Heart left ventricle (tissue), 16 donors: ENCODE results near the gene KLF2. TPM values are rescaled to one million over a fixed set of nuclear protein-coding genes. Genes with fewer than 3 reads are reported as not detected.

ENCODE experiments used
- ATAC-seq, 4 donors: fragments of 200-7000 bp; cut with Tn5 transposase; one replicate each; pipeline ENCODE4 v1.9.1; 2020 to 2022; ENCODE audit warnings: moderate library complexity in 4 of 4, mild to moderate bottlenecking in 3 of 4, moderate number of reproducible peaks in 1 of 4
- DNase-seq, 5 donors: peaks; one replicate each; pipeline ENCODE4 v3.0.0-alpha.2; 2020
- H3K27ac ChIP-seq, 12 donors: fragments of 200-600 bp; sonication (generic) in 4 of 12; one replicate each; pipeline versions ENCODE4 v1.5.0 to v1.8.0; 2016 to 2022; ENCODE audit warnings: mild to moderate bottlenecking in 2 of 12
- H3K27me3 ChIP-seq, 9 donors: fragments of 200-600 bp; sonication (generic) in 2 of 9; one replicate each; pipeline versions ENCODE4 v1.5.1 to v1.8.0; 2016 to 2022; ENCODE audit warnings: mild to moderate bottlenecking in 3 of 9
- H3K36me3 ChIP-seq, 9 donors: fragments of 200-600 bp; sonication (generic) in 2 of 9; one replicate each; pipeline versions ENCODE4 v1.5.0 to v1.8.0; 2018 to 2022; ENCODE audit warnings: mild to moderate bottlenecking in 2 of 9
- H3K4me1 ChIP-seq, 12 donors: fragments of 200-600 bp; sonication (generic) in 4 of 12; one replicate each; pipeline versions ENCODE4 v1.5.0 to v1.8.0; 2016 to 2022; ENCODE audit warnings: mild to moderate bottlenecking in 3 of 12
- H3K4me3 ChIP-seq, 12 donors: fragments of 200-600 bp; sonication (generic) in 4 of 12; one replicate each; pipeline versions ENCODE4 v1.5.0 to v1.8.0; 2017 to 2022; ENCODE audit warnings: mild to moderate bottlenecking in 9 of 12, moderate library complexity in 4 of 12
- H3K9me3 ChIP-seq, 12 donors: fragments of 200-600 bp; sonication (generic) in 4 of 12; one replicate each; pipeline versions ENCODE4 v1.5.0 to v1.8.0; 2016 to 2022; ENCODE audit warnings: mild to moderate bottlenecking in 1 of 12
- CTCF ChIP-seq, 12 donors: fragments of 200-600 bp; sonication (generic) in 4 of 12; IDR thresholded peaks; one replicate each; pipeline versions ENCODE4 v1.5.0 to v1.8.0; 2018 to 2022; ENCODE audit warnings: antibody characterized with exemption in 12 of 12, mild to moderate bottlenecking in 5 of 12
- POLR2A ChIP-seq, 2 donors: fragments of 450-650 bp; IDR thresholded peaks; one replicate each; pipeline ENCODE4 v1.6.1; 2017; ENCODE audit warnings: antibody characterized with exemption in 2 of 2, mild to moderate bottlenecking in 2 of 2, moderate library complexity in 2 of 2
- WGBS, 4 donors: extraction: QIAGEN DNeasy Blood & Tissue Kit in 2 of 4; methylation state at CpG; one replicate each; pipeline versions ENCODE4 v1.1.5 to v1.1.7; 2013 to 2018; 5-methylcytosine and 5-hydroxymethylcytosine counted together
- intact Hi-C, 10 donors: fragments of 100-400 bp; cut with DNase I; formaldehyde crosslinking; loops; one replicate each; pipeline versions ENCODE4 v1.11.1 to v1.14.2; 2022
- polyA plus RNA-seq, 2 donors: library from polyadenylated mRNA; stranded (reverse); fragments of 200-250 nt; gene quantifications; one replicate each; pipeline ENCODE4 v1.2.3, GENCODE V29; 2013
- total RNA-seq, 9 donors: library from RNA; depleted of rRNA in 2 of 9; stranded (reverse); fragments of >200 nt in 2 of 9; fragmentation: NEBNext Ultra II Directional in 3 of 9; extraction: Animal tissue kit (Norgen Biotek cat#: 25700) in 3 of 9; gene quantifications; one replicate each; pipeline versions ENCODE4 v1.1.0 to v1.2.4, GENCODE V29; 2016 to 2023
- donor health status: ischemic (EF 13 %, LVEDD 7.1; RV severe dilation, severe dysfunction).
- donor health status: healthy with polysubstance abuse.
- donor health status: DM: no; HTN: yes; CAD: no.
- donor health status: DM: no; HTN: no; CAD: no.
- donor health status: ischemic (EF 25% LVEDD 6.9; RV normal size, moderate dysfunction).
- donor health status: ischemic (EF 25% LVEDD 5.7; RV mildly dilated, moderate dysfunction).
- donor health status: healthy.
- donor health status: DM: yes; HTN: yes; CAD: no.
- donor health status: ischemic (EF 35%, LVEDD 5.7; RV mildly dilated, moderate dysfunction).
- donor health status: nonischemic (EF 11% LVEDD 7.7; RV severe dilation, severe dysfunction).
- donor health status: DM: yes; HTN: yes; CAD: no.
- donor health status: PGD.
- donor health status: ischemic (EF 29% LVEDD 5.4; RV normal size, mild dysfunction).
- donor health status: nonischemic (EF 23%, LVEDD 6.1; RV moderate dilation, normal function).

KLF2 gene
- total and polyA plus RNA-seq, 11 donors: 14.4 to 87.2 (median 37.8) TPM

DNA sequence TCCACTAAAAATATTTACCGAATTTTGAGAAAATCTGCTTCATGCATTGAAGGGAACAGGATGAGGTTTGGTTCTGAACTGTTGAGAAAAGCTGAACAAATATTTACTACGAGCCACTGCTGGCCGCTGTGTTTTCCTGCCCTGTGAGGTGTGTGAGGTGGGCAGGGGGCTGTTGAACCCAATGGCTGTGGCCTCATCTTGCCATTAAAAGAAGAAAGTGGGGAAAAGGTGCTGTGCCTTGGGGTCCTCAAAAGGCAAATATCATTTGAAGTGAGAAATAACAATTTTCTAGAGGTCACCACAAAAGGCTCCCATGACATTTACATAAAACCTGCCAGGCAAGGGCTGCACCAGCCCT lies 44.7 kb downstream of the KLF2 start:
- H3K36me3 ChIP-seq: peaks cover 0 to 26% (median 6%) of the 10 kb centered on the region in 9 donors
- peaks cover 0 to 99% (median 33%) of the 10 kb centered on the region in 12 donors for H3K4me1 ChIP-seq
- H3K27ac ChIP-seq: peak overlapping the region in 1 of 12 donors; percentile 87
- no peaks in the 10 kb centered on the region for H3K27me3 ChIP-seq
- no peaks in the 10 kb centered on the region for H3K9me3 ChIP-seq
- 70 to 89% (median 84%) methylated on average over 3 of the region's 3 CpGs for WGBS, 4 donors
- H3K4me3 ChIP-seq: no peak overlapping the region
- intact Hi-C loops: no loop called here
- ATAC-seq (no peak), DNase-seq (no peak)
- no peak for TF ChIP-seq POLR2A (IDR thresholded peaks at IDR 0.05)
- TF ChIP-seq CTCF (IDR thresholded peaks at IDR 0.05): no peak

- Histone ChIP-seq H3K9me3 (no peaks in the 10 kb centered on the region), H3K27me3 (no peaks in the 10 kb centered on the region), H3K36me3 (peaks cover 0 to 32% (median 10%) of the 10 kb centered on the region in 9 donors), H3K4me3 (peak overlapping the region in 1 of 12 donors; percentile 5), H3K4me1 (peaks cover 0 to 100% (median 34%) of the 10 kb centered on the region in 12 donors), H3K27ac (peak overlapping the region in 9 of 12 donors; percentile 16 to 87 (median 45))
- WGBS, 4 donors: 85 to 96% (median 92%) methylated on average over 14 to 22 of the region's 22 CpGs
- no peak for TF ChIP-seq POLR2A (IDR thresholded peaks at IDR 0.05)
- TF ChIP-seq CTCF (IDR thresholded peaks at IDR 0.05): no peak
- DNase-seq: peak in 2 of 5 donors; percentile 21 to 50
- no peak for ATAC-seq
- intact Hi-C loops: loop anchor here in 1 of 10 donors (5.0 kb wide), 1 partner anchor 133 kb away; no protein-coding TSS in a partner anchor
Measured at GRCh38 chr19:16369664-16370576, 45.3 kb downstream of the KLF2 start.

GRCh38 chr19:16370641-16371391 lies 46.2 kb downstream of the KLF2 start:
- 59 to 72% (median 65%) methylated on average over 14 to 15 of the region's 15 CpGs for WGBS, 4 donors
- H3K4me3 ChIP-seq: peak overlapping the region in 2 of 12 donors; percentile 16 to 20
- DNase-seq (peak in 2 of 5 donors; percentile 27 to 44), ATAC-seq (peak in 1 of 4 donors; percentile 29)
- peaks cover 0 to 38% (median 19%) of the 10 kb centered on the region in 9 donors for H3K36me3 ChIP-seq
- H3K4me1 ChIP-seq: peaks cover 0 to 94% (median 37%) of the 10 kb centered on the region in 12 donors
- no peaks in the 10 kb centered on the region for H3K9me3 ChIP-seq
- no peaks in the 10 kb centered on the region for H3K27me3 ChIP-seq
- intact Hi-C loops: loop anchor here in 1 of 10 donors (5.0 kb wide), 1 partner anchor 134 kb away; no protein-coding TSS in a partner anchor
- TF ChIP-seq POLR2A (IDR thresholded peaks at IDR 0.05): no peak
- TF ChIP-seq CTCF (IDR thresholded peaks at IDR 0.05): no peak
- H3K27ac ChIP-seq: peak overlapping the region in 11 of 12 donors; percentile 16 to 87 (median 39)
